ENCODE measurements around the gene DDX1. TPM values are rescaled to one million over a fixed set of nuclear protein-coding genes. Genes with fewer than 3 reads are reported as not detected.

The DDX1 gene
- polyA plus RNA-seq, 1 donor (not counting 4 experiments of a cell fraction or from before 2014, with no cell fraction given), result 140 TPM

DNA sequence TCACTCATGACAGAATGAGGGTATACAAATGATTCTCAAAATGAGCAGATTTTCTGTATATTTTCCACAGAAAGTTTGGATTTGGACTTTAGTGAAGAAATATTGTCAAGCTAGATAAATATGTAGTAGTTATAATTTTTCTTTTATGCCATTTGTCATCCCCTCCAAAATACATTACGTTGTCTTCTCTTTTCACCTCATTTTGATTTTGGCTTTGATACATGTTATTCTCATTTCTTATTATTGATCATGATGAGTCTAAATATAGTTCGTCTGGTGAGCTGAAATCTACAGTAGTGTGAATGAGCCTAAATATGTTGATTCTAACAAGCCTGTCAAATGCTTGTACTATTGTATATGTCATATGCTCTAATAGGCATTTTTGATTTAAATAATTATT is 12.3 kb downstream of the DDX1 start:
- Histone ChIP-seq H3K4me2 (ENCODE audit: control insufficient read depth, extremely low read depth, insufficient read depth, low read depth, low read length) (no peak overlapping the region), H3K9me1 (ENCODE audit: control insufficient read depth, extremely low read depth, insufficient read depth, low read length) (no peaks in the 10 kb centered on the region), H2AFZ (ENCODE audit: control insufficient read depth, low read length) (no peak overlapping the region), H3K36me3 (ENCODE audit: control insufficient read depth in 2 of 2, extremely low read depth in 1 of 2, insufficient read depth in 2 of 2, low read length in 2 of 2) (peaks cover 33 to 47% of the 10 kb centered on the region in 2 experiments), H3K4me3 (ENCODE audit: control insufficient read depth in 2 of 3, extremely low read depth in 1 of 3, insufficient read depth in 2 of 3, low read depth in 1 of 3, low read length in 3 of 3) (no peak overlapping the region), H3K27ac (ENCODE audit: control insufficient read depth, insufficient read depth, low read length) (no peak overlapping the region), H3K9me3 (ENCODE audit: control insufficient read depth, low read depth, low read length) (no peaks in the 10 kb centered on the region), H3K79me2 (ENCODE audit: control insufficient read depth, insufficient read depth, low read length) (no peaks in the 10 kb centered on the region), H3K27me3 (ENCODE audit: control insufficient read depth, extremely low read depth, insufficient read depth, low read length) (no peaks in the 10 kb centered on the region), H4K20me1 (ENCODE audit: control insufficient read depth, extremely low read depth, insufficient read depth, low read length) (no peaks in the 10 kb centered on the region), H3K9ac (ENCODE audit: control insufficient read depth, extremely low read depth, insufficient read depth, low read length) (no peak overlapping the region), H3K4me1 (ENCODE audit: control insufficient read depth, extremely low read depth, insufficient read depth, low read length) (no peaks in the 10 kb centered on the region)
- dilution Hi-C loops (cut with MboI; ENCODE audit: extremely low pct_ligation_motif_present, low sequenced_read_pairs), result no loop called here
- no peak for DNase-seq (ENCODE audit: low read depth, low spot score)
- TF ChIP-seq EZH2 (IDR thresholded peaks at IDR 0.05; ENCODE audit: low read length), result no peak
- TF ChIP-seq, protein P1, sequence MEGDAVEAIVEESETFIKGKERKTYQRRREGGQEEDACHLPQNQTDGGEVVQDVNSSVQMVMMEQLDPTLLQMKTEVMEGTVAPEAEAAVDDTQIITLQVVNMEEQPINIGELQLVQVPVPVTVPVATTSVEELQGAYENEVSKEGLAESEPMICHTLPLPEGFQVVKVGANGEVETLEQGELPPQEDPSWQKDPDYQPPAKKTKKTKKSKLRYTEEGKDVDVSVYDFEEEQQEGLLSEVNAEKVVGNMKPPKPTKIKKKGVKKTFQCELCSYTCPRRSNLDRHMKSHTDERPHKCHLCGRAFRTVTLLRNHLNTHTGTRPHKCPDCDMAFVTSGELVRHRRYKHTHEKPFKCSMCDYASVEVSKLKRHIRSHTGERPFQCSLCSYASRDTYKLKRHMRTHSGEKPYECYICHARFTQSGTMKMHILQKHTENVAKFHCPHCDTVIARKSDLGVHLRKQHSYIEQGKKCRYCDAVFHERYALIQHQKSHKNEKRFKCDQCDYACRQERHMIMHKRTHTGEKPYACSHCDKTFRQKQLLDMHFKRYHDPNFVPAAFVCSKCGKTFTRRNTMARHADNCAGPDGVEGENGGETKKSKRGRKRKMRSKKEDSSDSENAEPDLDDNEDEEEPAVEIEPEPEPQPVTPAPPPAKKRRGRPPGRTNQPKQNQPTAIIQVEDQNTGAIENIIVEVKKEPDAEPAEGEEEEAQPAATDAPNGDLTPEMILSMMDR (optimal IDR thresholded peaks at IDR 0.05 in 1 of 3, IDR thresholded peaks at IDR 0.05 in 1 of 3, conservative IDR thresholded peaks at IDR 0.05 in 1 of 3; ENCODE audit: extremely low read depth in 1 of 3, insufficient read depth in 2 of 3, low read length in 3 of 3), result no peak
- FAIRE-seq, result no peak

DNA sequence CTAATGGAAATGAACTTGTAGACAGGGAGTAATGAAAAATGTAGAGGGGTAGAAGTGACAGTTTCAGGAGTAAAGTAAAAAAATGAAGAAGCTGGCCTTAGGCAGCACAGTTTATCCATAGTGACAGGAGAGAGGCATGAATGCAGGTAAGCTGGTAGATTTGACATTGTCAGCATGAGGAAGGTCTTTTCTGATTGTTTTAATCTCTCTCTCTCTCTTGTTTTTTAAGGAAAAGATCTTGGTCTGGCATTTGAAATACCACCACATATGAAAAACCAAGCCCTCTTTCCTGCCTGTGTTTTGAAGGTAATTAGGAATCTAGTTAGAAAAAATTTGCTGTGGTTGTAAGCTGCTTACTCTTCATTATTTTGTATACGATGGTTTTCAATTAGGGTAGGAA is 14.1 kb downstream of the DDX1 start:
- no peaks in the 10 kb centered on the region for H3K9me3 ChIP-seq (ENCODE audit: control insufficient read depth, low read depth, low read length)

More for the DNA sequence above, 14.1 kb downstream of the DDX1 start:
- Histone ChIP-seq H3K27me3 (ENCODE audit: control insufficient read depth, extremely low read depth, insufficient read depth, low read length) (no peaks in the 10 kb centered on the region), H3K9me1 (ENCODE audit: control insufficient read depth, extremely low read depth, insufficient read depth, low read length) (no peaks in the 10 kb centered on the region), H2AFZ (ENCODE audit: control insufficient read depth, low read length) (no peak overlapping the region), H3K4me2 (ENCODE audit: control insufficient read depth, extremely low read depth, insufficient read depth, low read depth, low read length) (no peak overlapping the region), H3K9ac (ENCODE audit: control insufficient read depth, extremely low read depth, insufficient read depth, low read length) (no peak overlapping the region), H3K79me2 (ENCODE audit: control insufficient read depth, insufficient read depth, low read length) (no peaks in the 10 kb centered on the region), H3K36me3 (ENCODE audit: control insufficient read depth in 2 of 2, extremely low read depth in 1 of 2, insufficient read depth in 2 of 2, low read length in 2 of 2) (peaks cover 33 to 49% of the 10 kb centered on the region in 2 experiments), H3K4me1 (ENCODE audit: control insufficient read depth, extremely low read depth, insufficient read depth, low read length) (no peaks in the 10 kb centered on the region), H3K4me3 (ENCODE audit: control insufficient read depth in 2 of 3, extremely low read depth in 1 of 3, insufficient read depth in 2 of 3, low read depth in 1 of 3, low read length in 3 of 3) (no peak overlapping the region), H3K27ac (ENCODE audit: control insufficient read depth, insufficient read depth, low read length) (no peak overlapping the region), H4K20me1 (ENCODE audit: control insufficient read depth, extremely low read depth, insufficient read depth, low read length) (no peaks in the 10 kb centered on the region)
- no peak for DNase-seq (ENCODE audit: low read depth, low spot score)
- no peak for TF ChIP-seq EZH2 (IDR thresholded peaks at IDR 0.05; ENCODE audit: low read length)
- dilution Hi-C loops (cut with MboI; ENCODE audit: extremely low pct_ligation_motif_present, low sequenced_read_pairs), result no loop called here
- FAIRE-seq, result no peak

All from keratinocyte (primary cell).